OCI-M1 (cell line): ENCODE results near the gene PVALEF.
A peak's percentile ranks its signal among the peaks of the same experiment; 100 is the strongest.

Source experiments
- DNase-seq: peaks from one replicate; lab custom pipeline; 2025; lab: John Stamatoyannopoulos, UW

PVALEF gene

DNA sequence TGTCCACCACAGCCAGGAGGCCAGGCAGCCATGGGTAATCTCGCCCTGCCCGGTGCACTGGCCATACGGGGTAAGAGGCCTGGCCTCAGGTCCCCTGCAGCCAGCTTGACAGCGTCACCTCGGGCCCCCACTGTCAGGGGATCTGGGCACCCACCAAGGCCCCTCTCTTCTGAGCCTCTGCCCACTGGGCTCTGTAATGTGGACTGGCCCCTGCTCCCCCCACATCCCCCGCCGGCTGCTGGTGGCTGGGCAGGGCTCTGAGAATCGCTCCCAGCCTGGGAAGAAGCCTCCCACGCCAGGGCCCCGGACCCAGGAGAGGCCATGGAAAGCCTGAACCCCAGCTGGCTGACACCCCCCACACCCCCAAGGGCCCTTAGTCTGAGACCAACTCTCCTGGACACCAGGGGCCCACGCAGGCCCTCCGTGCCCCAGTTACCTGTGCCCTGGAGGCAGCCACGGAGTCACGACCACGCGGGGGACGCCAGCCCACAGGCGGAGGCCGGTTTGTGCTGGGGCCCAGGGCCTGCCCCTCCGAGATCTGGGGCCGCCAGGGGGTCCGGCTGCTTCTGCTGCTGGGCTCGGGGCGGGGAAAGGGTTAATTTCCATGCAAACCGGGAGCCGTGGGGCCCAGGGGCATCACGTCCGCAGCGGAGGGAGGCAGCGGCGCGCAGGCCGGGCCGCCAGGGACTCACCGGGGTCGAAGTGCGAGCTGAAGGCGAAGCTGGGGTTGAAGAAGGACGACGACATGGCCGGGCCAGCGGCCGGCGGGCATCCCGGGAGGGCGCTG is at the start of gene PVALEF:
PVALEF (plus strand) TSS at position 262 of the 787 bp plus-strand sequence. CDS start 15,720 bp downstream, outside the sequence.
- DNase-seq = no peak

DNA sequence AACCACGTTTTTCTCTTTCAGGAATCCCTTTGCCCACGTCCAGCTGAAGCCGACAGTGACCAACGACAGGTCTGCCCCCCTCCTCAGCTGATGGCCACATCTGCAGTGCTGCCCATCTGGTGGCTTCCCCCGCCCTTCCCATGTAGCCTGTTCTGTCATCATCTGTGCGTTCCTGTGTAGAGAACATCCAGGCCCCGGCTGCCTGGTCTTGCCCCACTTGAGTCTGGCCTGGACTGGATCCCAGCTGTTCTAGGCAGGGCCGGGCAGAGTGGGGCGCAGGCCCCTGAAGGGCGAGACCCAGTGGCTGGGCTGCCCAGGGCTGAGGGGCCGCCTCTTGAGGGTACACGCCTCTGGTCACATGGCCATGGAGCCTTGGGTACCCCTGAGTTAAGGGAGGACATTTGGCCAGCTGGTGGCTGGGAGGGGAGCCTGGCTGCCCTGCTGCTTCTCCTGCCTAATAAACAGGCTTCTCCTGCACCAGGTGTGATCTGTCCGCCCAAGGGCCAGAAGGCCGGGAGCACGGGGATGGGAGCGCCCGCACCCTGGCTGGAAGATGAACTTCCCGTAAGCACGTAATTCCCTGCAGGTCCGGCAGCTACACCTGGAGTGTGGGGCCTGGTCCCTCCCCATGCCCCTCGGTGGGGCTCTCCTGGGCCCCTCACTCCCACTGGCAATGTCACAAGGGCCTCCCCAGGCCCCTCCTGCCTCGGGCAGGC is 49.4 kb upstream of the PVALEF start:
- DNase-seq = no peak

DNA sequence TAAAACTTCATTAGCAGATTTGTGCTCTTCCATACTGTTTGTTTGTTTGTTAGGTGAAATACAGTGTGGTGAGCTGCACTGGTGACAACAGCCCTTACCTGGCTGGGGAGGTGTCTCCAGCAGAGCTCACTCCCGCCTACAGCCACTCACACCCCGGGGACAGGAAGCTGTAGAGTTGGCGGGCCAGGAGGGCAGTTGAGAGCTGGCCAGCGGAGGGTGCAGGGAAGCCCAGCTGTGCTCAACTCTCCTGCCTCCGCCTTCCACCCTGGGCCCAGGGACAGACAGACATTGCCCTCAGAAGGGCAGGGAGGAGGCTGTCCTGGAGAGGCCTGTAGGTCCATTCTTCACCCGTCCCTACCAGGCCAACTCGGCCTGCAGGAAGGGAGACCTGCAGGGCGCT is 48.6 kb upstream of the PVALEF start:
- DNase-seq = no peak

DNA sequence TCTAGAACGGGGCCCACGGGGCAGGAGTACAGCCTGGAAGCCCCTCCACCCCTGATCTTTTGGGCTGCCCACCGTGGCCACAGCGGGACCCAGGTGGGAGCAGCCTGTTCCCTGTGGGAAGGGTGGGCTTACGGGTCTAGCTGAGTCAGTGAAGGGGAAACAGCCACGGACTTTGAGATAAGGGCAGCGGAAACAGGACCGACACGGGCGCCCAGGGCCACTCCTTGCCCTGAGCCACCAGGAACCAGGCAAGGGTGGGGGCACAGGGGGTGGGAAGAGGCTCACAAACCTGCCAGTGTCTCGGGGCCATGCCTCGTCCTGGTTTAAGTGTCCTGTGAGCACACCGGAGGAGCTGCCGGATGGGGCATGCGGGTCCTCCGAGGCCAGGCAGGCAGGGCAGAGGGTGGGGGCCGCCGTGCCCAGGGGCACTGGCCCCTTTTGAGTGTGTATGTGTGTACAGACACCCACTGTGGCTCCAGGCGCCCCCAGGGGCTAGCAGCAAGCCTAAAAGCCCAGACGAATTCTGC is 47.6 kb upstream of the PVALEF start:
- no peak for DNase-seq

DNA sequence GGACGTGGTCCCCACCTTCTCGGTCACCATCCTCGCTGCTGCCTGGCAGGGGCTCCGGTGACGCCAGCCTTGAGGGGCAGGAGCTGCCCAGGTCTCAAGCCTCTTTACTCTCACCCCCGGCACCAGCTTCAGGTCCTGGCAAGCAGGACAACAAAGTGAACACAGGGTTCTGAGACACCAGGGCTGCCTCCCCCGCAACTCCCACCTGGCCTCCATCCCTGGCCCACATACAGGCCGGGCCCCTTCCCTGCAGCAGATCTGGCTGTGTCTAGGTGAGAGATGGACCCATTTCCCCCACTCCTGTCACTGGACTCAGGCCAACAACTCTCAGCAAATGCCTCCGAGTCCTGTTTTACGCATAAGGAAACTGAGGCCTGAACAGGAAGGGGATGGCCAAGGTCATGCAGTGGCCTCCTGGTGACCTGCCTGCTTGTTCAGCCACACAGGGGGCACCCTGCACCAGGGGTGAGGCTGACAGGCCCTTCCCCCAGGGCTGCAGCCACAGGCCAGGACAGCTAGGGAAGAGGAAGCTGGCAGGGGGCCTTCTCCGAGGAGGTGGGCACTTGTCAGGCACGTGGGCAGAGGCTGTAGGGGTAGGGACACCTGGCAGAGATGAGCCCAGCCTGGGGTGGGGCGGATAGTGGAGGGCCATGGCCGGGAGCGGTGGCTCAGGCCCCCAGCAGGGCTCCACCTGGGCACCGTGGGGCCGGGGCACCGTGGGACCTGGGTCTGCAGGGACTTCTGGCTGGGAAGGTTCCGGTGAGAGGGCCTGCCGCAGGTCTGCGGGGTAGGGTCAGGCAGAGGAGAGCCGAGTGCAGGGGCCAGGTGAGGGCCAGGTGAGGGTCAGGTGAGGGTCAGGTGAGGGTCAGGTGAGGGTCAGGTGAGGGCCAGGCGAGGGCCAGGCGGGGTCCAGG is 46.7 kb upstream of the PVALEF start:
- DNase-seq = no peak

DNA sequence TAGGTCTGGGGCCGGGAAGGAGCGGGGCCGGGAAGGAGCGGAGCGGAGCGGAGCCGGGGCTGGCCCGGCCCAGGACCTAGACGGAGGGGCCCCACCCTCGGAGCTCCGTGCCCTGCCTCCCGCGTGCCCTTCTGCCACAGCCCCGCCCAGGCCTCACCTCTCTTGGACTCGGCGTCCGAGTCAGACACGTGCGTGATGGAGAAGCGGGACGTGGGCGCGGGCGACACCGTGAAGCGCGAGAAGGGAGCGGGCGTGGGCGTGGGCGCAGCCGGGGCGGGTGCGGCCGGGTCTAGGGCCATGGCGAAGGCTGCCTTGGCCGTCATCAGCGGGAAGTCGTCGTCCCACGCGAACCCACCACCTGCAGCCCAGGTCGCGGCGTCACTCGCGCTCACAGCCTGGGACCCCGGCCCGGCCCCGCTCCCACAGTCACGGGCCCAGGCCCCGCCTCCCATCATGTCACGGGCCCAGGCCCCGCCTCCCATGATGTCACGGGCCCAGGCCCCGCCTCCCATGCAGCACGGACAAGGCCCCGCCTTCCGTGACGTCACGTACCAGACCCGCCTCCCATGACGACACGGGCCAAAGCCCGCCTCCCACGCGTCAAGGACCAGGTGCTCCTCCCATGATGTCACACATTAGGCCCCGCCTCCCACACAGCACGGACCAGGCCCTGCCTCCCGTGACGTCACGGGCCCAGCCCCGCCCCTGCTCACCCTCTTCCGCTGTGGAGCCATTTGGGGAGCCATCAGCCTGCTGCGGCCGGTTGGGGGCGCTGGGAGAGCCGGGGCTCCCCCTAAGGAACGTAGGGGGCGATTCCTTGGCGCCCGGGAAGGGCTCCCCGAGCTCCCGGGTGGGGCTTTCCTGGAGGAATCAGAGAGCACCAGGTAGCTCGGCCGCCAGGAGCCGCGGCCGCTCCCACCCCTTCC is 45.8 kb upstream of the PVALEF start:
- peak; percentile 82 for DNase-seq

DNA sequence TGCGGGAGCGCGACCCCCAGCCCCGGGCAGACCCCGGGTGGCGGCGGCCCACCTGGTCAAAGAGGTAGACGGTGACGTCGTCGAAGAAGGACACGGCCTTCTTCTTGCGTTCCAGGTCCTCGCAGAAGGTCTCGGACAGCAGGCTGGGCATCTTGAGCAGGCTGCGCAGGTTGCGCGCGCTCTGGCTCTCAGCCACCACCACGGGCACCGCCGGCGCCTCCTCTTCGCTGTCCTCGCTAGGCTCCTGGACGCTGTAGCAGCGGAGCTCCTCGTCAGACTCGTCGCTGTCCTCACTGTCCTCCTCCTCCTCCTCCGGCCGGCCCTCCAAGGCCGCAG is 45.2 kb upstream of the PVALEF start:
- no peak for DNase-seq

DNA sequence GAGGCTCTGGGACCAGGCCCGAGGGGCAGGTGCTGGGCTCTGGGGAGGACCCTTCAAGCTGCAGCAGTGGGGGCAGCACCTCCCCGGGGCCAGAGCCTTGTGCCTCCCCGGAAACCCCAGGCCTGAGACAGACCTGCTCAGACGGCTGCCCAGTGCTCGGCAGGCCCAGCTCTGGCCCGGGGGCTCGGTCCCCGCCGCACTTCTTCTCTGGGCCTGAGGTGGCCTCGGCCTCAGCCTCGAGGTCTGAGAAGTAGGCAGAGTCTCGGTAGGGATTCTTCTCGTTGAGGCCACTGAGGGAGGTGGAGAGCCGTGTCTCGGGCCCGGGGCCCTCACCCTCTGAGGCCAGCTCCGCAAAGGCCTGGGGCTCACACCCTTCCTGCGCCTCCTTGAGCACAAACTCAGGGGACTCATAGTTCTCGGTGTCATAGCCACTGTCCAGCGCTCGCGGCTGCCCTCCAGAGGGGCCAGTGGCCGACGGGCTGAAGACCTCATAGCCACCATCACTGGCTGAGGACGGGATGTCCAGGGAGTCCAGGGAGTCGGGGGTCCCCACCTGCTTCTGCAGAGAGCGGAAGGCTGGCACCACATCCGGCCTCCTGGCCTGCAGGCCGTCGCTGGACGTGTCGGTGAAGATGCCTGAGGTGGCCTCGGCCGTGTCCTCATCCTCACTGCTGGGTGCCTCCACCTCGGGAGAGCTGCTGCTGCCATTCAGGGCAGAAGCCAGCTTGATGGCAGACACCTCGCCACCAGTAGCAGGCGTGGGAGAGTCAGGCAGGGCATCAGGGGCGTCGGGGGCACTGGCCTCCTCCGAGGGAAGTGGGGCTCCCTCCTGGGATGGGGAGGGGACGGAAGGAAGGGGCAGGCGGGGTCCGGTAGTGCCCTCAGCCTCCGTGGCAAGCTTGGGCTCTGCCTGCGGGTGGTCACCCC is 44.3 kb upstream of the PVALEF start:
- no peak for DNase-seq

DNA sequence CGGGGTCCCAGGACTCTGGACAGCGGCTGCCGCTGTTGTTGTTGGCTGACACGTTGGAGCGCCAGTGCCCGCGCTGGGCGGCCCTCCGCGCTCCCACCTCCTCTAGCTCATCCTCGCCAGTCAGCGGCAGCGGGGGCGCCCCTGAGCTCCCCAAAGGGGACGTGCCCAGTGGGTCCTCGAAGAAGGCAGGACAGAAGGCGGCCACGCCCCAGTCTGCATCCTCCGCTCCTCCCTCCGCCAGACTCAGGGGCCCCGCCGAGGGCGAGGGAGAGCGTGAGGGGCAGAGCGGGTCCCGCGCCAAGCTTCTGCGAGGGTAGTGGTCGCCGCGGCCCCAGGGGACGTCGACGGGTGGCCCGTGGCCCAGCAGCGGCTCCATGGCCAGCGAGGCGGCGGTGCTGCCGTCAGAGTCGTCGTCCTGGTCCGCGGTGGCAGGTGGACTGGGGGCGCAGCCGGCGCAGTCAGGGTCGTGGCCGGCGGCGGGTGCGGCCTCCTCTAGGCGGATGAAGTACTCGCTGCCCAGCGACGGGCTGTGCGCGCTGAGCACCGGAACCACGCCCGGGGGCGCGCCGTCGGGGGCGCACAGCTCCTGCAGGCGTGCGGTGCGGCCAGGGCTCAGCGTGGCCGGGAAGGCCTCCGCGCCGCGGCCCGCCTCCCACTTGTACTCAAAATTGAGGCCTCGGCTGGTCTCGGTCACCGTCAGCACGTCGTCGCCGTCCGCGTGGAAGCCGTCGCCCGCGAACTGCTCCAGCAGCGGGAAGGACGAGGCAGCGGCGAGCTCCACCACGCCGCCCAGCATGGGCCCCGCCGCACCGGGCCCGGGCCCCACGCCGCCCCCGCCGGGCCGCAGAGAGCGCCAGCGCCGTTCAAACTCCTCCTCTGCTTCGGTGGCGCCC is 43.2 kb upstream of the PVALEF start:
- DNase-seq = no peak

DNA sequence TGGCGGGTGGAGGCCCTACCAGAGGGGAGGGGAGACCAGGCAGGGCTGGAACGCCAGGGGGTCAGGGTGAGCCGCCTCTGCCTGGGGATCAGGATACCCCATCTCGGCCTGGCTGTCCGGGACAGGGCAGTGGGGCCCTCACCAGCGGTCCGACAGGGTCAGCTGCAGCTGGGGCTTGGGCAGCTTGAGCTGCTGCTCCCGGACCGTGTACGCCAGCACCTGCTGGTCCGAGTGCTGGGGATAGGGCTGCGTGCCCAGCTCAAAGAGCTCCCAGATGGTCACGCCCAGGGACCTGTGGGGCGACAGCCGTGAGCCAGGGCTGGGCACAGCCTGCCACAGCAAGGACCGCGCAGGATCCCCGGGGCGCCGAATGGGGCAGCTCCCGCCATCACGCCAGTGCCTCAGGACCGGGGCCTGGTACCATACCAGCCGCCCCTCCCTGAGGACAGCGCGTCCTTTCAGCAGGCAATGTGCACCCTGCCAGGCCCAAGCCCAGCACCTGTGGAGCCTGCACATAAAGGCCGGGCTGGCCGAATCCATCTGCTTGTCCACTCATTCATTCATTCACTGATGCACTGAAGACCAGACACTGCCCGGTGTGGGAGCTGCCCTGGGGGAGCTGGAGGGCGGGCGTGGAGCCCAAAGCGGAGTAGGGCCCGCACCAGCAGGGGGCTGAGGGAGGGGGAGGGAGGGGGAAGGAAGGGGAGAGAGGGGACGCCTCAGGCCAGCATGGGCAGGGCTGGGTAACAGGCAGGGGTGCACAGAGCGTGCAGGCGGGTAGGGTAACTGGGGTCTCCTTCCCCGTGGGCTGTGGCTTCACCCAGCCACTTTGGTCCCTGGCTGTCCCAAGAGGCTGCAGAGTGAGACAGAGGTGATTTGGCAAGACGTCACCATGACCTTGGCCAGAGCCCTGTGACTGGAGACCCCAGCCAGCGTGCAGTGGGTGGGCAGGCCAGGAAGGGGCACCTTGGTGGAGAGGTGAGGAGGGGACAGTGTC is 42.0 kb upstream of the PVALEF start:
- no peak for DNase-seq

DNA sequence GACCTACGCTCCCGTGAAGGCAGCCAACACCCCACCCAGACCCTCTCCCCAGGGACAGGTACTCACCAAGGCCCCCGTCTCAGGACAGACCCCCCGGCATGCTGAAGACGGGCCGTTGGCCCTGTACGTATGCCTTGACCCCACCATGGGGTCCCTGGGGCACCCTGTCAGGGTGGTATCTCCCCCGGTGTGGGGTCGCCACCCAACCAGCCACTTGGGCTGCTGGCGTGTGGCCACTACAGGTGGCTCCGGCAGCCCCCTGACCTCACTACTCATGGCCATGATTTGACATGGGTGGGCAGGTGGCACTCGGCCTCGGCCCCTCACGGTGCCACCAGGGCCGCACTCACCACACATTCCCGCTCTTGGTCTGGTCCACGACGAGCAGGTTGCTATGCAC is 40.9 kb upstream of the PVALEF start:
- no peak for DNase-seq

DNA sequence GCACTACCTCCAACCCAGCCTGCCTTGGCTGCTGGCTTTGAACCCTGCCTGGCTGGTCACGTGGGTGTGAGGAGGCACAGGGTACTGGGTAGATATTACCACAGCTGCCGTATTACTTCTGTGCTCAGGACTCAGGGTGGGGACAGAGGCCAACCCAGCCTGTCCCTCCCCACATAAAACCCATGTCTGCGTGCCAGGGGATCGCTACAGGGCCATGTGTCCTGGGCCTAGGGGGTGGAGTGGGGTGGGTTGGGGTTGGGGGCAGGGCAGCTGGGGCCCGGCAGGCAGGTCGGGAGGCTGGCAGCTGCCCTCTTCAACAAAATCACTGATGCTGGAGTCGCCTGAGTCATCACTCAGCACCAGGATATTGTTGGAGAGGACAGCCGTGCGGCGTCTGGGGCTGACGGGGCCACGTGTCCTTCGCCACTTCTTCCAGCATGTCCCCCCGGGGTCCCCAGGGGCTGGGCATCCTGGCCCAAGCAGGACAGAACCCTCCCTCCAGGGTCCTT is 39.7 kb upstream of the PVALEF start:
- no peak for DNase-seq

DNA sequence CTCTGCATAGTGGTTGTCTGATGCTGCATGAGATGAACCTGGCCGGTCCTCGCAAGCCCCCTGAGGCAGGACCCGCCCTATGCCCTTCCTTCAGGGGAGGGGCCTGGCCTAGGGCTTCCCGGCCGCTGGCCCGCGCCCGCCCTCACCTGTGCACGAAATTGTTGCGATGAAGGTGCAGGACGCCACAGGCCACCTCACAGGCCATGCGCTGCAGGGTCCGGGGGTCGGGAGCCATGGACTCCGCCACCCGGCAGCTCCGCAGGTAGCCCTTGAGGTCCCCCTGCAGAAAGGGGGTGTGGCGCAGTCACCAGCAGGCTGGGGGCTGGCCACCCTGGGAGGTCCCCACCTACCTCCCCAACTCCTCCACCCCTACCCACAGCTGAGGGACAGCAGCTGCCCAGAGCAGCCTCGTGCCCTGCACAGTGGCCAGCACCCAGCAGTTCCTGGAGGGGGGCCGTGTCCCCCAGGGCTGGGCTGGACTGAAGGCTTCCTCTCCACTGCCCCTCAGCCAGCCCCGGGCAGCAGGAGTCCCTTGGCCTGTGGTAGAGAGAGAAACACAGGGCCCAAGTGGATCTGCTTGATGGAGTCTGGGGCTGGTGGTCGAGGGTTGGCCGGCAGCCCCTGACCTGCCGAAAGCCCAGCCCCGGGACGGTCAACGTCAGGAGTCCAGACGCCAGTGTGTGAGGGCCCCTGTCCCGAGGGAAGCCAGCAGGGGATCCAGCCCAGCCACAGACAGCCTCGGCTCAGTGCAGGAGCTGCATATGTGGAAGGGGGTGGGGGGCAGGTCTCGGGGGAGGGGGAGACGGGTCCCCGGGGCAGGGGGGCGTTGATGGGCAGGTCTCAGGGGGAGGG is 38.8 kb upstream of the PVALEF start:
- no peak for DNase-seq

DNA sequence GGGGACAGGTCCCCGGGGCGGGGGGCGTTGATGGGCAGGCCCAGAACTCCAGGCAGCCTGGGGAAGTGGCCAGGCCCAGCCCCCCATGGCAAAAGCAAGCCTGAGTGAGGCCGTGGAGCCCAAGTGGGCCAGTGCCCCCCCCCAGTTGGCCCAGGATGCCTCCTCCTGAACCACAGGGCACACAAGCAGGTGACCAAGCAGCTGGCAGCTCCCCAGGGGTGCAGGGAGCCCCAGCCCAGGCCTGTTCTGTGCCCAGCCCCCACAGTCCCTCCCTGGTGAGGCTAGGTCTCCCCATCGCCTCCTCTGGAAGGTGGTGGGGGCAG is 38.2 kb upstream of the PVALEF start:
- DNase-seq = no peak

DNA sequence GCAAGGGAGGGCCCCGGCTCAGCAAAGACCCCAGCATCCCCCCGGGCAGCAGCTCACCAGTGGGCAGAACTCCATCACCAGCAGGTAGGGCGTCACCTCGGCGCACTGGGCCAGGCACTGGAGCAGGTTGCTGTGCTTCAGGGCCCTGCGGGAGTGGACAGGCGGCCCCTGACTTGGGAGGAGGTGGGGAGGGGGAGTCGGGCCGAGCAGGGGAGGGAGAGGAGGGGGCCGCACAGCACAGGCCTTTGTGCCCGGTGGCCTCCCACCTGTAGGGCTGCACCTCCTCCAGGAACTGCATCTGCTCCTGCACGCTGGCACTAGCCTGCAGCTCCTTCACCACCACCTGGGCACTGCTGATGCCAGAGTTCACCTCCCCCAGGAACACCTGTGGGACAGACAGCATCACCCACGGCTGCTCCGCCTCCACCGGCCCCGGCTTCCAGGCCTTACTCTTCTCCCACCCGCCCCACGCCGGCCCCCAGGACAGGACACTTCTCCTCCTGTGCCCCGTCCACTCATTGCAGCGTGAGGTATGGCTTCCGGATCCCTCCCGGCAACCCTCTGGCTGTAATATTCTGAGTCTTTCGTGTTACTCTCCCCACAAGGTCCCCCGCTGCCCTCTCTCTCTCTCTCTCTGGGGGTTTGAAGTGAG is 37.7 kb upstream of the PVALEF start:
- DNase-seq = no peak

DNA sequence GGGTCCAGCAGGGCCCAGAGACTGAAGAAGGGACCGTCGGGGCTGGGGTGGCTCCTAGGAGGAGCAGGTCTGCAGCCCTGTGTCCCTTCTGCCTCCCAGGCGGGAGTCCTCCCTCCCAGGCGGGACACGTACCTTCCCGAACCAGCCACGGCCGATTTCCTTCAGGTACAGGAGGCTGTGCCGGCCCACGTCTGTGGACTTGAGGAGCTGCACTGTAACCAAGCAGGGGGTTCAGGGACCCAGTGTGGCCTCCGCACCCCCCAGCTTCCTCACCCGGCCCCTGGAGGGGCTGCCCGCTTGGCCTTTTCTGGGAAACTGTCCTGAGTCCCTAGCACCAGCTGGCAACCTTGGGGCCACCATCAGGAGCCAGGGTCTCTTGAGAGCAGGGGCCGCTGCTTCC is 37.0 kb upstream of the PVALEF start:
- no peak for DNase-seq
